SK-N-SH (cell line): ENCODE measurements around the gene PHKA2.

Experiments
- CHD2 ChIP-seq: fragments of 150-350 bp; IDR thresholded peaks from 2 replicates; pipeline ENCODE4 v1.6.1; 2018; ENCODE audit warnings: low read length; ENCODE audit not compliant: partially characterized antibody
- EZH2phosphoT487 ChIP-seq: fragments of 200-600 bp; sonication (generic); IDR thresholded peaks from 2 replicates; pipeline ENCODE4 v1.6.1; 2017; ENCODE audit warnings: low read depth, mixed run types, mild to moderate bottlenecking, antibody characterized with exemption, moderate library complexity, borderline replicate concordance
- GABPA ChIP-seq: IDR thresholded peaks from 2 replicates; pipeline ENCODE4 v1.4.0; 2012; ENCODE audit warnings: low read depth, mild to moderate bottlenecking
- GATA2 ChIP-seq: sonication (generic); formaldehyde crosslinking; IDR thresholded peaks from 2 replicates; pipeline ENCODE4 v1.5.0; 2020; ENCODE audit warnings: mild to moderate bottlenecking, missing genetic modification reagents
- JUND ChIP-seq: IDR thresholded peaks from 2 replicates; pipeline ENCODE4 v1.4.0; 2012
- MXI1 ChIP-seq: IDR thresholded peaks from 2 replicates; pipeline ENCODE4 v1.6.1; 2012; ENCODE audit warnings: mild to moderate bottlenecking, low read depth, low read length, improper control_type of control experiment
- NFIC ChIP-seq: IDR thresholded peaks from 2 replicates; pipeline ENCODE4 v1.4.0; 2012; ENCODE audit warnings: borderline replicate concordance
- RAD21 ChIP-seq: IDR thresholded peaks from 2 replicates; pipeline ENCODE4 v1.6.1; 2012; ENCODE audit warnings: mild to moderate bottlenecking, low read length
- TAF1 ChIP-seq: IDR thresholded peaks from 2 replicates; pipeline ENCODE4 v1.6.1; 2012; ENCODE audit warnings: low read depth, mild to moderate bottlenecking, low read length, moderate library complexity, borderline replicate concordance
- TEAD4 ChIP-seq: IDR thresholded peaks from 2 replicates; pipeline ENCODE4 v1.4.0; 2012; ENCODE audit warnings: mild to moderate bottlenecking, borderline replicate concordance; ENCODE audit not compliant: insufficient read depth
- YY1 ChIP-seq: IDR thresholded peaks from 2 replicates; pipeline ENCODE4 v1.4.0; 2012; ENCODE audit warnings: low read depth, mild to moderate bottlenecking
- TF ChIP-seq, protein P1 (sequence below): fragments of 200-600 bp; sonication (generic); IDR thresholded peaks from 2 replicates; pipeline ENCODE4 v1.6.1; 2017; ENCODE audit warnings: antibody characterized with exemption, mild to moderate bottlenecking, moderate library complexity
- TF ChIP-seq, protein P2 (sequence below): fragments of 150-350 bp; IDR thresholded peaks from 2 replicates; pipeline ENCODE4 v1.6.1; 2017; ENCODE audit warnings: antibody characterized with exemption, low read length, low read depth, borderline replicate concordance
- TF ChIP-seq, protein P3 (sequence below): IDR thresholded peaks from 2 replicates; pipeline ENCODE4 v1.6.1; 2012; ENCODE audit warnings: mild to moderate bottlenecking, low read depth, low read length, moderate library complexity

DNA sequence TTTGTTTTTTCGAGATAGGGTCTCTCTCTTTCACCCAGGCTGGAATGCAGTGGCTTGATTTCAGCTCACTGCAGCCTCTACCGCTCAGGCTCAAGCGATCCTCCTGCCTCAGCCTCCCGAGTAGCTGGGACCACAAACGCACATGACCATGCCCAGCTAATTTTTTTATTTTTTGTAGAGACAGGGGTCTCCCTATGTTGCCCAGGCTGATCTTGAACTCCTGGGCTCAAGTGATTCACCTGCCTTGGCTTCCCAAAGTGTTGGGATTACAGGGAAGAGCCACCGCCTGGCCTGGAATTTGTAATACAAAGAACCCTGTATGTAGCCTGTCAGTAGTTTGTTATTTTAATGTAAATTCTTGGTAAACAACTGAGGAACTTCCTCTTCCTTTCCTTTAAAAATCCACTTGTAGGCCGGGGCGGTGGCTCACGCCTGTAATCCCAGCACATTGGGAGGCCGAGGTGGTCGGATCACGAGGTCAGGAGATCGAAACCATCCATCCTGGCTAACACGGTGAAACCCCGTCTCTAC lies 119.5 kb downstream of the PHKA2 start:
- TF ChIP-seq, protein P1, sequence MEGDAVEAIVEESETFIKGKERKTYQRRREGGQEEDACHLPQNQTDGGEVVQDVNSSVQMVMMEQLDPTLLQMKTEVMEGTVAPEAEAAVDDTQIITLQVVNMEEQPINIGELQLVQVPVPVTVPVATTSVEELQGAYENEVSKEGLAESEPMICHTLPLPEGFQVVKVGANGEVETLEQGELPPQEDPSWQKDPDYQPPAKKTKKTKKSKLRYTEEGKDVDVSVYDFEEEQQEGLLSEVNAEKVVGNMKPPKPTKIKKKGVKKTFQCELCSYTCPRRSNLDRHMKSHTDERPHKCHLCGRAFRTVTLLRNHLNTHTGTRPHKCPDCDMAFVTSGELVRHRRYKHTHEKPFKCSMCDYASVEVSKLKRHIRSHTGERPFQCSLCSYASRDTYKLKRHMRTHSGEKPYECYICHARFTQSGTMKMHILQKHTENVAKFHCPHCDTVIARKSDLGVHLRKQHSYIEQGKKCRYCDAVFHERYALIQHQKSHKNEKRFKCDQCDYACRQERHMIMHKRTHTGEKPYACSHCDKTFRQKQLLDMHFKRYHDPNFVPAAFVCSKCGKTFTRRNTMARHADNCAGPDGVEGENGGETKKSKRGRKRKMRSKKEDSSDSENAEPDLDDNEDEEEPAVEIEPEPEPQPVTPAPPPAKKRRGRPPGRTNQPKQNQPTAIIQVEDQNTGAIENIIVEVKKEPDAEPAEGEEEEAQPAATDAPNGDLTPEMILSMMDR, result no peak
- TF ChIP-seq GATA2 (CRISPR knock-in tag) (no peak), YY1 (no peak), GABPA (no peak), TEAD4 (no peak), EZH2phosphoT487 (no peak), NFIC (no peak), TAF1 (no peak), JUND (no peak), CHD2 (no peak), RAD21 (no peak), MXI1 (no peak)
- TF ChIP-seq, protein P2, sequence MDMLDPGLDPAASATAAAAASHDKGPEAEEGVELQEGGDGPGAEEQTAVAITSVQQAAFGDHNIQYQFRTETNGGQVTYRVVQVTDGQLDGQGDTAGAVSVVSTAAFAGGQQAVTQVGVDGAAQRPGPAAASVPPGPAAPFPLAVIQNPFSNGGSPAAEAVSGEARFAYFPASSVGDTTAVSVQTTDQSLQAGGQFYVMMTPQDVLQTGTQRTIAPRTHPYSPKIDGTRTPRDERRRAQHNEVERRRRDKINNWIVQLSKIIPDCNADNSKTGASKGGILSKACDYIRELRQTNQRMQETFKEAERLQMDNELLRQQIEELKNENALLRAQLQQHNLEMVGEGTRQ, result no peak
- TF ChIP-seq, protein P3, sequence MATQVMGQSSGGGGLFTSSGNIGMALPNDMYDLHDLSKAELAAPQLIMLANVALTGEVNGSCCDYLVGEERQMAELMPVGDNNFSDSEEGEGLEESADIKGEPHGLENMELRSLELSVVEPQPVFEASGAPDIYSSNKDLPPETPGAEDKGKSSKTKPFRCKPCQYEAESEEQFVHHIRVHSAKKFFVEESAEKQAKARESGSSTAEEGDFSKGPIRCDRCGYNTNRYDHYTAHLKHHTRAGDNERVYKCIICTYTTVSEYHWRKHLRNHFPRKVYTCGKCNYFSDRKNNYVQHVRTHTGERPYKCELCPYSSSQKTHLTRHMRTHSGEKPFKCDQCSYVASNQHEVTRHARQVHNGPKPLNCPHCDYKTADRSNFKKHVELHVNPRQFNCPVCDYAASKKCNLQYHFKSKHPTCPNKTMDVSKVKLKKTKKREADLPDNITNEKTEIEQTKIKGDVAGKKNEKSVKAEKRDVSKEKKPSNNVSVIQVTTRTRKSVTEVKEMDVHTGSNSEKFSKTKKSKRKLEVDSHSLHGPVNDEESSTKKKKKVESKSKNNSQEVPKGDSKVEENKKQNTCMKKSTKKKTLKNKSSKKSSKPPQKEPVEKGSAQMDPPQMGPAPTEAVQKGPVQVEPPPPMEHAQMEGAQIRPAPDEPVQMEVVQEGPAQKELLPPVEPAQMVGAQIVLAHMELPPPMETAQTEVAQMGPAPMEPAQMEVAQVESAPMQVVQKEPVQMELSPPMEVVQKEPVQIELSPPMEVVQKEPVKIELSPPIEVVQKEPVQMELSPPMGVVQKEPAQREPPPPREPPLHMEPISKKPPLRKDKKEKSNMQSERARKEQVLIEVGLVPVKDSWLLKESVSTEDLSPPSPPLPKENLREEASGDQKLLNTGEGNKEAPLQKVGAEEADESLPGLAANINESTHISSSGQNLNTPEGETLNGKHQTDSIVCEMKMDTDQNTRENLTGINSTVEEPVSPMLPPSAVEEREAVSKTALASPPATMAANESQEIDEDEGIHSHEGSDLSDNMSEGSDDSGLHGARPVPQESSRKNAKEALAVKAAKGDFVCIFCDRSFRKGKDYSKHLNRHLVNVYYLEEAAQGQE, result no peak
